Endothelial cell of umbilical vein (primary cell): Measurements from ENCODE around the gene C1QTNF4. TPM values are rescaled to one million over a fixed set of nuclear protein-coding genes. Genes with fewer than 3 reads are reported as not detected.

Experiments
- BruUV-seq: library from RNA; stranded (reverse); fragments of 400-500 nt; replicated peaks from 2 replicates; lab custom pipeline; 2021; lab: Mats Ljungman, UMichigan
- CTCF ChIA-PET: fragments of 300-600, 350-600 bp; sonication (Branson Sonifier 250); formaldehyde crosslinking; loops from one replicate; lab custom pipeline; 2021; ENCODE audit warnings: antibody characterized with exemption, inconsistent platforms; lab: Charles Lee
- POLR2A ChIA-PET: fragments of 300-600, 350-600 bp; sonication (Branson Sonifier 250); formaldehyde crosslinking; loops from one replicate; lab custom pipeline; 2021; ENCODE audit warnings: antibody characterized with exemption, inconsistent platforms; lab: Charles Lee
- DNase-seq: peaks from one replicate; pipeline ENCODE4 v3.0.0-alpha.2; 2011; ENCODE audit warnings: low read depth, low spot score
- FAIRE-seq: peaks from 2 replicates; lab custom pipeline; 2011; peaks lifted over from hg19 to GRCh38; lab: Jason Lieb, UNC
- H2AFZ ChIP-seq: 2 replicates; pipeline ENCODE4 v1.6.0; 2012; ENCODE audit warnings: low read depth, low read length, control low read depth, inconsistent platforms
- H3K27ac ChIP-seq: 2 replicates; pipeline ENCODE4 v1.5.1; 2011; ENCODE audit warnings: low read depth, mild to moderate bottlenecking, control low read depth, low read length, moderate library complexity; ENCODE audit not compliant: insufficient read depth
- H3K27me3 ChIP-seq, 2 experiments: 2 replicates each; pipeline versions ENCODE4 v1.6.0 to v1.6.1; 2011; ENCODE audit warnings: low read length in 2 of 2, mixed read lengths in 1 of 2; ENCODE audit not compliant: control insufficient read depth in 2 of 2, insufficient read depth in 2 of 2
- H3K36me3 ChIP-seq, 2 experiments: 2 replicates in 1 of 2; 3 replicates in 1 of 2; pipeline ENCODE4 v1.5.1; 2011; ENCODE audit warnings: low read length in 2 of 2, mild to moderate bottlenecking in 1 of 2, moderate library complexity in 1 of 2; ENCODE audit not compliant: control insufficient read depth in 2 of 2, insufficient read depth in 2 of 2; ENCODE audit errors: extremely low read depth in 1 of 2
- H3K4me1 ChIP-seq: 3 replicates; pipeline ENCODE4 v1.5.1; 2011; ENCODE audit warnings: mild to moderate bottlenecking, low read length; ENCODE audit not compliant: control insufficient read depth, insufficient read depth; ENCODE audit errors: extremely low read depth
- H3K4me2 ChIP-seq: 2 replicates; pipeline ENCODE4 v1.6.1; 2011; ENCODE audit warnings: low read length, control low read depth, mixed read lengths; ENCODE audit not compliant: insufficient read depth
- H3K4me3 ChIP-seq, 3 experiments: fragments of 200-600 bp in 1 of 3; sonication (generic), shearing (Covaris generic) in 1 of 3; replicated peaks in 1 of 3; 2 replicates each; pipeline ENCODE4 v1.5.1; 2011 to 2016; ENCODE audit warnings: control low read depth in 3 of 3, low read length in 3 of 3, mild to moderate bottlenecking in 2 of 3, inconsistent platforms in 1 of 3, low read depth in 1 of 3, moderate library complexity in 1 of 3; ENCODE audit not compliant: insufficient read depth in 1 of 3
- H3K79me2 ChIP-seq: 2 replicates; pipeline ENCODE4 v1.6.0; 2012; ENCODE audit warnings: low read length, inconsistent platforms; ENCODE audit not compliant: control insufficient read depth, insufficient read depth
- H3K9ac ChIP-seq: replicated peaks from 2 replicates; pipeline ENCODE3; 2011; ENCODE audit warnings: low read length, control low read depth; ENCODE audit not compliant: insufficient read depth; ENCODE audit errors: extremely low read depth
- H3K9me1 ChIP-seq: replicated peaks from 3 replicates; pipeline ENCODE4 v1.6.0; 2011; ENCODE audit warnings: mild to moderate bottlenecking, low read length; ENCODE audit not compliant: control insufficient read depth, insufficient read depth; ENCODE audit errors: extremely low read depth
- H3K9me3 ChIP-seq: replicated peaks from 2 replicates; pipeline ENCODE4 v1.5.1; 2012; ENCODE audit warnings: low read length, inconsistent platforms; ENCODE audit not compliant: control insufficient read depth, insufficient read depth
- H4K20me1 ChIP-seq: replicated peaks from 2 replicates; pipeline ENCODE3; 2011; ENCODE audit warnings: mild to moderate bottlenecking, low read length; ENCODE audit not compliant: control insufficient read depth, insufficient read depth; ENCODE audit errors: extremely low read depth
- CTCF ChIP-seq, 2 donors: IDR thresholded peaks; 1 replicate in 1 of 2; 2 replicates in 1 of 2; pipeline ENCODE4 v1.5.1; 2011; ENCODE audit warnings: low read length in 2 of 2, mild to moderate bottlenecking in 2 of 2, moderate library complexity in 2 of 2, control low read depth in 1 of 2, inconsistent platforms in 1 of 2, low read depth in 1 of 2; ENCODE audit not compliant: insufficient read depth in 1 of 2; ENCODE audit errors: extremely low read depth in 1 of 2
- EZH2 ChIP-seq: IDR thresholded peaks from 2 replicates; pipeline ENCODE4 v1.6.1; 2012; ENCODE audit warnings: borderline replicate concordance, low read depth, mild to moderate bottlenecking, moderate library complexity, low read length, inconsistent platforms; ENCODE audit not compliant: severe bottlenecking
- FOS ChIP-seq: IDR thresholded peaks from 2 replicates; pipeline ENCODE4 v1.6.1; 2011; ENCODE audit warnings: mild to moderate bottlenecking, low read length, moderate library complexity, borderline replicate concordance; ENCODE audit not compliant: insufficient read depth
- GATA2 ChIP-seq: IDR thresholded peaks from 2 replicates; pipeline ENCODE4 v1.7.0; 2011; ENCODE audit warnings: low read depth, mild to moderate bottlenecking, moderate library complexity, mixed read lengths, low read length; ENCODE audit not compliant: insufficient read length, insufficient read depth
- JUN ChIP-seq: IDR thresholded peaks from 2 replicates; pipeline ENCODE4 v1.6.1; 2011; ENCODE audit warnings: borderline replicate concordance, low read depth; ENCODE audit not compliant: insufficient read length, insufficient read depth
- MAX ChIP-seq: IDR thresholded peaks from 2 replicates; pipeline ENCODE4 v1.6.1; 2011; ENCODE audit not compliant: insufficient read depth, insufficient read length
- MYC ChIP-seq: IDR thresholded peaks from one replicate; pipeline ENCODE4 v1.6.1; 2011; ENCODE audit warnings: mild to moderate bottlenecking, low read depth, low read length
- POLR2A ChIP-seq: IDR thresholded peaks from 2 replicates; pipeline ENCODE4 v1.6.1; 2012; ENCODE audit warnings: low read depth, mild to moderate bottlenecking, control low read depth, low read length
- POLR2AphosphoS5 ChIP-seq: IDR thresholded peaks from 2 replicates; pipeline ENCODE4 v1.6.1; 2012; ENCODE audit warnings: low read depth, mild to moderate bottlenecking, control low read depth, low read length, moderate library complexity; ENCODE audit not compliant: insufficient read depth
- dilution Hi-C: fragments of 300-500 bp; cut with MboI; formaldehyde crosslinking; loops from one replicate; pipeline ENCODE4 v1.15.0; 2019; ENCODE audit warnings: low sequenced_read_pairs; ENCODE audit not compliant: extremely low pct_ligation_motif_present
- intact Hi-C: fragments of 100-400 bp; cut with micrococcal nuclease; formaldehyde crosslinking; loops from one replicate; pipeline ENCODE4 v1.10.0; 2022
- polyA plus RNA-seq, 4 experiments: library from polyadenylated mRNA; depleted of rRNA in 3 of 4; stranded (reverse) in 3 of 4; unstranded in 1 of 4; fragments of >200 nt; gene quantifications; 2 replicates each; pipeline versions ENCODE4 v1.2.1 to v1.2.3, GENCODE V29; 2011 to 2012; ENCODE audit warnings: missing spikeins in 1 of 4
- total RNA-seq: library from RNA; stranded (reverse); gene quantifications from 2 replicates; pipeline ENCODE4 v1.2.3, GENCODE V29; 2021

The C1QTNF4 gene
- total and polyA plus RNA-seq, 2 donors (not counting 3 experiments of a cell fraction or from before 2014, with no cell fraction given): 1.7 to 5.4 TPM

- dilution Hi-C loops (no loop called here), intact Hi-C loops (loop anchor here (1.0 to 2.0 kb wide), 2 partner anchors 208 to 243 kb away; partner anchors contain the start of gene SLC39A13)
- no peaks in the 10 kb centered on the region for H3K9me3 ChIP-seq
- peak; percentile 68 for DNase-seq
- no peak overlapping the region for H3K9ac ChIP-seq
- BruUV-seq: no TSS peak
- H3K9me1 ChIP-seq: no peaks in the 10 kb centered on the region
- no peak overlapping the region for H3K27ac ChIP-seq
- FAIRE-seq: no peak
- no peak overlapping the region for H2AFZ ChIP-seq
- H3K79me2 ChIP-seq: no peaks in the 10 kb centered on the region
- CTCF ChIA-PET: interaction anchor here (0.7 to 2.4 kb wide), 14 partner anchors 10 to 242 kb away, joined by 3 to 12 read pairs (median 5); no protein-coding TSS in a partner anchor
- no peak for TF ChIP-seq POLR2A
- TF ChIP-seq CTCF (IDR thresholded peaks at IDR 0.05; ENCODE audit: extremely low read depth in 1 of 2, insufficient read depth in 1 of 2, low read depth in 1 of 2, low read length in 2 of 2): peak; percentile 45 to 67
- no peaks in the 10 kb centered on the region for H4K20me1 ChIP-seq
- H3K4me2 ChIP-seq: no peak overlapping the region
- no peaks in the 10 kb centered on the region for H3K4me1 ChIP-seq
- no peaks in the 10 kb centered on the region for H3K27me3 ChIP-seq
- H3K36me3 ChIP-seq: peaks cover 0 to 4% of the 10 kb centered on the region in 2 experiments
- POLR2A ChIA-PET: no interaction called here
- no peak overlapping the region for H3K4me3 ChIP-seq
Observed at GRCh38 chr11:47616726-47617416, 22.7 kb upstream of the C1QTNF4 start.

- Histone ChIP-seq H2AFZ (no peak overlapping the region), H4K20me1 (no peaks in the 10 kb centered on the region), H3K36me3 (no peaks in the 10 kb centered on the region), H3K9ac (no peak overlapping the region), H3K4me3 (no peak overlapping the region), H3K9me1 (no peaks in the 10 kb centered on the region), H3K4me1 (no peaks in the 10 kb centered on the region), H3K4me2 (no peak overlapping the region), H3K9me3 (no peaks in the 10 kb centered on the region), H3K27me3 (no peaks in the 10 kb centered on the region), H3K79me2 (no peaks in the 10 kb centered on the region), H3K27ac (no peak overlapping the region)
- dilution Hi-C loops: no loop called here
- FAIRE-seq: no peak
- no peak for DNase-seq
- ChIA-PET POLR2A (no interaction called here), CTCF (interaction anchor here (2.4 kb wide), 1 partner anchor 8 kb away, joined by 12 read pairs; no protein-coding TSS in a partner anchor)
- intact Hi-C loops: no loop called here
- no TSS peak for BruUV-seq
- TF ChIP-seq MAX (no peak), POLR2AphosphoS5 (no peak), EZH2 (no peak), MYC (no peak), JUN (no peak), FOS (no peak), CTCF (IDR thresholded peaks at IDR 0.05; ENCODE audit: extremely low read depth in 1 of 2, insufficient read depth in 1 of 2, low read depth in 1 of 2, low read length in 2 of 2) (no peak), GATA2 (no peak)
Observed at GRCh38 chr11:47615249-47615648, 21.0 kb upstream of the C1QTNF4 start.
